GM06990 (cell line): ENCODE data around the gene UTRN.

Source experiments
- DNase-seq: peaks from one replicate; pipeline ENCODE4 v3.0.0-alpha.2; 2011; ENCODE audit not compliant: insufficient read length; ENCODE audit errors: extremely low read depth
- H3K27me3 ChIP-seq: replicated peaks from 2 replicates; pipeline ENCODE4 v1.6.0; 2011; ENCODE audit warnings: low read length; ENCODE audit not compliant: control insufficient read depth, insufficient read depth
- H3K36me3 ChIP-seq: 2 replicates; pipeline ENCODE4 v1.5.1; 2011; ENCODE audit warnings: low read length; ENCODE audit not compliant: control insufficient read depth, insufficient read depth
- H3K4me3 ChIP-seq: replicated peaks from 2 replicates; pipeline ENCODE4 v1.5.1; 2011; ENCODE audit warnings: low read depth, mild to moderate bottlenecking, control low read depth, low read length
- TF ChIP-seq, protein P1 (sequence below): IDR thresholded peaks from 2 replicates; pipeline ENCODE4 v1.5.1; 2011; ENCODE audit warnings: low read length, control low read depth, mild to moderate bottlenecking, inconsistent platforms; ENCODE audit not compliant: insufficient read depth, poor library complexity, severe bottlenecking

UTRN gene

DNA sequence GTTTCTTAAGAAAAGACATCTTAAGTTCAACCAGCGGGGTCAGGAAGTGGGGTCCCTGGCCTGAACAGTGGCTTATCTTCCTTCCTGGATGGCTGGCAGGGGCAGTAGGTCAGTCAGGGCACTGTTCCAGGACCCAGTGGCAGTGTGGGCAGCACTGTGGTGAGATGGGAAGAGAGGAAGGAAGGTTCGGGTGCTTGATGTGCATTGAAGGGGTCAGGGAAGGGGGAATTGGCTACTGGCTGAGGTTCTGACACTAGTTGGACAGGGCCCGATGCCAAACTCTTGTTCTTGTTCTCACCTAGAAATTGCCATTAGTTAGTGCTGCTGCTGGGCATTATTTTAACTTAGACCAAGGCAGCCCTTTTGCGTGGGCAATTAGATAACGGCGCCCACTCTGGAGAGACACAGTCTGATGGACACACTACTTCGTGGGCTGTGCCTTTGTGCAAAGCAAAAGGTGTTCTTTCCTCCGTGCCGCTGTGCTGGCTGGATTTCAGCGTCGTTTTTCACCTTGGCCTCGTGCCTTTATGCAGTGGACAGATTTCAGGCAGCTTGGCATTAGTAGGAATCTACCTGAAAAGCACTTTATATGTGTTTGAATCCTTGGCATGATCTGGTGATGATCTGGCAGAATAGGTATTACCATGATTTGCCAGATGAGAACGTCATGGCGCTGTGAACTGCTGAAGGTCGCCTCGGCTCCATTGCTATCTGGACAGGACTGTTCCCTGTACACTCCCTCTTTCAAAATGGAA lies 30.3 kb downstream of the UTRN start:
- TF ChIP-seq, protein P1, sequence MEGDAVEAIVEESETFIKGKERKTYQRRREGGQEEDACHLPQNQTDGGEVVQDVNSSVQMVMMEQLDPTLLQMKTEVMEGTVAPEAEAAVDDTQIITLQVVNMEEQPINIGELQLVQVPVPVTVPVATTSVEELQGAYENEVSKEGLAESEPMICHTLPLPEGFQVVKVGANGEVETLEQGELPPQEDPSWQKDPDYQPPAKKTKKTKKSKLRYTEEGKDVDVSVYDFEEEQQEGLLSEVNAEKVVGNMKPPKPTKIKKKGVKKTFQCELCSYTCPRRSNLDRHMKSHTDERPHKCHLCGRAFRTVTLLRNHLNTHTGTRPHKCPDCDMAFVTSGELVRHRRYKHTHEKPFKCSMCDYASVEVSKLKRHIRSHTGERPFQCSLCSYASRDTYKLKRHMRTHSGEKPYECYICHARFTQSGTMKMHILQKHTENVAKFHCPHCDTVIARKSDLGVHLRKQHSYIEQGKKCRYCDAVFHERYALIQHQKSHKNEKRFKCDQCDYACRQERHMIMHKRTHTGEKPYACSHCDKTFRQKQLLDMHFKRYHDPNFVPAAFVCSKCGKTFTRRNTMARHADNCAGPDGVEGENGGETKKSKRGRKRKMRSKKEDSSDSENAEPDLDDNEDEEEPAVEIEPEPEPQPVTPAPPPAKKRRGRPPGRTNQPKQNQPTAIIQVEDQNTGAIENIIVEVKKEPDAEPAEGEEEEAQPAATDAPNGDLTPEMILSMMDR: no peak
- no peaks in the 10 kb centered on the region for H3K36me3 ChIP-seq
- no peak for DNase-seq
- H3K27me3 ChIP-seq: peaks cover 2% of the 10 kb centered on the region; the same call in 1 of the 2 replicates
- no peak overlapping the region for H3K4me3 ChIP-seq

DNA sequence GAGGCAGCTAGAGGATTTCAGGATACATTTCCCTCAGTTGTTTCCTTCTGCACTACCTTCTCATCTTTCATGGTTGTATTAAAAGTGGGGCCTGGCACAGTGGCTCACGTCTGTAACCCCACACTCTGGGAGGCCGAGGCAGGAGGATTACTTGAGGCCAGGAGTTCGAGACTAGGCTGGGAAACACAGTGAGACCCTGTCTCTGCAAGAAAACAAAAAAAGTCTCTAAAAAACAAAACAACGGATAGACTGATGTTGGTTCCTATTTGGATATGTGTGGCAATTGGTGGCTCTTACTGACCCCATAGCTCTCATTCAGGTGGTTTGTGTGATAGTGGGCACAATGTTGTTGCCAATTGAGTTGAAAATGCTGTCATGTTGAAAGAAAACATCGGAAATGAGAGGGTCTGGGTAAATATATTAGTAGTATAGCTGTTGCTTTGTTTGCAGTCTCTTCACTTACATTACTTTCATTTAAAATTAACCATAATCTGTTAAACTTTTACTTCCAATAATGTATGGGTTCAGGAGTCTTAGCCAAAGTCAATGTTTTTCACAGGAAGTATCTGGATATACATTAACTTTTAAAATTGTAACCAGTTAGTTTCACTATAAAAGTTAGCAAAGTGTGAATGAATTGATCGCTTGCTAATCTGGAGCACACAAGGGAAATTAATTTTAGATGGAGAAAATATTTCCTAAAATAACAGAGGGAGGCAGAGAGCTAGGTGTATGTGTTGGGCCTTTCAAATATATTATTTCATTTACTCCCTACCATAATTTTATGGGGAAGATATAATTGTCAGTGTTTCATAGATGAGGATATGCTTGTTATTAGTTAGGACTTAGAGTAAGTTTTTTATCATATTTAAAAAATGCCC lies 31.1 kb downstream of the UTRN start:
- no peak overlapping the region for H3K4me3 ChIP-seq
- H3K36me3 ChIP-seq: no peaks in the 10 kb centered on the region
- peaks cover 2% of the 10 kb centered on the region; the same call in 1 of the 2 replicates for H3K27me3 ChIP-seq
- TF ChIP-seq, protein P1: no peak
- DNase-seq: no peak

DNA sequence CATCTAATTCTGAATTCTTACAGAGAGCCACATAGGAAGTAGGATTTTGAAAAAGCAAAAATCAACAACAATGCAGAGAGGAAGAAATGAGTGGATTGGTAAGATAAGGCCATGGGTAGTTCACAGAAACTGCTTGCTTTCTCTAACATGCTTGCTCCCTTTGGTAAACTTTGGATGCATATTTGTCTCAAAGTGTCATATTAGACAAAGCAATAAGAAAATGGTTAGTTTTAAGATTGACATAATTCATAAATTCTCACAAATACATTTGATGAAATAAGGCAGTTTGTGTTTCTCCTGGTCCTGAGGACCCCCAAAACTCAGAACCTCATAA lies 31.7 kb downstream of the UTRN start:
- no peak overlapping the region for H3K4me3 ChIP-seq
- no peak for DNase-seq
- TF ChIP-seq, protein P1: no peak
- no peaks in the 10 kb centered on the region for H3K36me3 ChIP-seq
- H3K27me3 ChIP-seq: peaks cover 2% of the 10 kb centered on the region; the same call in 1 of the 2 replicates

DNA sequence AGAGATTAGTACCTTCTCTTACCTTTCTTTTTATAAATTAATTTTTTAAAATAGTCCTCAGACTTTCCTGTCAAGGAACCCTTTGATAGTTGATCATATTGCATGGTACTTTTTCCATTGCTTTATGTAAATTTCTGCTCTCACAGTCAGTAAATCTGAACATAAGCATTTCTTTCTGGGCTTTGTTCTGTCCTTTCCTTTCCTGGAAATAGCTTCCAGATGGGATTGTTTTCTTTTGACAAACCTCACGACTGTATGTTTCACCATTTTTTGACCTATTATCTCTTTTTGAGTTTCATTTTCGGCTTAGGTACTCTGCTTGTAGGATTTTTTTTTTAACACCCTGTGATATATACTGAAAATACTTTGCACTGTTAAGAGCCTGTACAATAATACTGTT lies 32.6 kb downstream of the UTRN start:
- no peak for DNase-seq
- H3K27me3 ChIP-seq: peaks cover 2% of the 10 kb centered on the region; the same call in 1 of the 2 replicates
- H3K36me3 ChIP-seq: no peaks in the 10 kb centered on the region
- no peak overlapping the region for H3K4me3 ChIP-seq
- TF ChIP-seq, protein P1: no peak

DNA sequence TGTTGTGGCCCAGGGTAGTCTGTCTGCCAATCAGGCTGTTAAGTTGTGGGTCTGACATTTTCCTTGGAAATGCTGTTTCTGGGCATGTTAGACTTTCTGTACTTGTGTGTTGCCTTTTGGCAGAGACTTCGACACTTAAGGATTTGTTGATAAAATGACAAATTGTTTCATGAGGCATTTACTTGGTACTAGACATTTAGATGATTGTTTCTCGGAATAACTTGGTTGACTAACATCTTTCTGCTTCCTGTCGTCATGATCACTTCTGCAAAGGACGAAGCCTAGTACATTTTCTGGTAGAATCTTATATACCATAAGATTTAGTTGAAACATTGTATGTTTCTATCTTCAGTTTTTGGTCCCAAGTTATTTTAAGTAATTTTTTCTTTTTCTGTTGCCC lies 34.1 kb downstream of the UTRN start:
- Histone ChIP-seq H3K36me3 (no peaks in the 10 kb centered on the region), H3K27me3 (no peaks in the 10 kb centered on the region; the same call in 1 of the 2 replicates), H3K4me3 (no peak overlapping the region)
- TF ChIP-seq, protein P1: no peak
- no peak for DNase-seq
